Measurements from ENCODE around the gene IRF4. TPM values are rescaled to one million over a fixed set of nuclear protein-coding genes. Genes with fewer than 3 reads are reported as not detected.

The IRF4 gene
- total RNA-seq, 1 donor from 2014 or later, result 6.0 TPM

DNA sequence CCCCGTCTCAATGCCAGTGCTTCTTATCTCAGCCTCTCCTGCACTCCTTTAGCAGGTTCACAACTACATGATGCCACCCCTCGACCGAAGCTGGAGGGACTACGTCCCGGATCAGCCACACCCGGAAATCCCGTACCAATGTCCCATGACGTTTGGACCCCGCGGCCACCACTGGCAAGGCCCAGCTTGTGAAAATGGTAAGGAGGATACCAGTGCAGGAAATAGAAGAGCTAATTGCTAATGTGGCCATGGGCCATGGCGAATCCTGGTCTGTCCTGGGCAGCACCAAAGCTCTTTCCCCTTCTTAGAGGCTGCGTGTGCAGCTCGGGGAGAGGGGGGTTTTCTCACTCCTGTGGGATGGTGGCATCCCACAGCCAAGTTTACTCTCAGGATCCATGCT, 5.5 kb downstream of the IRF4 start:
- H3K36me3 ChIP-seq, result no peaks in the 10 kb centered on the region
- no peaks in the 10 kb centered on the region for H3K9me3 ChIP-seq
- TF ChIP-seq, protein P1, sequence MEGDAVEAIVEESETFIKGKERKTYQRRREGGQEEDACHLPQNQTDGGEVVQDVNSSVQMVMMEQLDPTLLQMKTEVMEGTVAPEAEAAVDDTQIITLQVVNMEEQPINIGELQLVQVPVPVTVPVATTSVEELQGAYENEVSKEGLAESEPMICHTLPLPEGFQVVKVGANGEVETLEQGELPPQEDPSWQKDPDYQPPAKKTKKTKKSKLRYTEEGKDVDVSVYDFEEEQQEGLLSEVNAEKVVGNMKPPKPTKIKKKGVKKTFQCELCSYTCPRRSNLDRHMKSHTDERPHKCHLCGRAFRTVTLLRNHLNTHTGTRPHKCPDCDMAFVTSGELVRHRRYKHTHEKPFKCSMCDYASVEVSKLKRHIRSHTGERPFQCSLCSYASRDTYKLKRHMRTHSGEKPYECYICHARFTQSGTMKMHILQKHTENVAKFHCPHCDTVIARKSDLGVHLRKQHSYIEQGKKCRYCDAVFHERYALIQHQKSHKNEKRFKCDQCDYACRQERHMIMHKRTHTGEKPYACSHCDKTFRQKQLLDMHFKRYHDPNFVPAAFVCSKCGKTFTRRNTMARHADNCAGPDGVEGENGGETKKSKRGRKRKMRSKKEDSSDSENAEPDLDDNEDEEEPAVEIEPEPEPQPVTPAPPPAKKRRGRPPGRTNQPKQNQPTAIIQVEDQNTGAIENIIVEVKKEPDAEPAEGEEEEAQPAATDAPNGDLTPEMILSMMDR (IDR thresholded peaks at IDR 0.05), result no peak
- peaks cover 40% of the 10 kb centered on the region for H3K27me3 ChIP-seq (ENCODE audit: low read depth)
- no peak overlapping the region for H3K4me3 ChIP-seq
- ATAC-seq (no peak), DNase-seq (no peak)
- no peak overlapping the region for H3K27ac ChIP-seq
- intact Hi-C loops (cut with DNase I), result no loop called here
- peaks cover 22% of the 10 kb centered on the region for H3K4me1 ChIP-seq

DNA sequence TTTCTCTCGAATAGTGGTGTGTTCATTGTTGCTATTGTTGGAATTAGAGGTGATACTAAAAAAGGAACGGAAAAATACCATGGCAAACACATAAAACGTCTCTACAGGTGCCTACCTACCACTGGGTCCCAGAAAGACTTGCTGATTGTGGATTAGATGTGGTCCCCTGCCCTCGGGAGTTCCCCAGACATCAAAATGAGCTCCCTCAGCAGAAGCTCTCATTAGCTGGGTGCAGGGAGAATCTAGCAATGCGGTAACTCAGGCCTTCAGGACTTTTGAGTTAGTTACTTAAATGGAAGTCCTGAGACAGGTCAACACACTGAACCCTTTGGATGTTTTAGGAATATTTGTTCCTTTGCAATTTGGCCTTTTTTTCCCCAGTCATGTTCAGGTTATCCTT, 6.1 kb downstream of the IRF4 start:
- Histone ChIP-seq H3K27me3 (ENCODE audit: low read depth) (peaks cover 35% of the 10 kb centered on the region), H3K36me3 (no peaks in the 10 kb centered on the region), H3K4me3 (no peak overlapping the region), H3K27ac (no peak overlapping the region), H3K4me1 (peaks cover 16% of the 10 kb centered on the region), H3K9me3 (no peaks in the 10 kb centered on the region)
- DNase-seq (no peak), ATAC-seq (no peak)
- TF ChIP-seq, protein P1 (IDR thresholded peaks at IDR 0.05), result no peak
- intact Hi-C loops (cut with DNase I), result no loop called here

DNA sequence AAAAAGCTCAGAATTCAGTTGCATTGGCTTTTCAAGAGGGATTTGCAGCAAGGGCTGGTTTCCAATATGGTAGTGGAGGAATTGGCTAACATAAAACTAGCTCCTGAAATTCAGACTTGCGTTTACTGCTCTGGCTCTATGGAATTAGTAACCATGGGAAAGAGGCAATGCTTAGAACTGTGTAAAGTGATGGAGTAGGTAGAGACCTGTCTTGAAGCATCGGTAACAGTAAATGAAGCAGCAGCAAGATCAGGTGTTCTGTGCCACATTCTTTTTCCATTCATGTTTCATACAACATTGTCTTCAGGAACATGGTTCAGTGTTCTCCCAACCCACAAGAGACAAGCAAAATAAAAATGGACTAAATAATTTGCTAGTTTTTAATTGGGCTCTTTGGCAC, 6.5 kb downstream of the IRF4 start:
- peaks cover 30% of the 10 kb centered on the region for H3K27me3 ChIP-seq (ENCODE audit: low read depth)
- DNase-seq (no peak), ATAC-seq (no peak)
- H3K36me3 ChIP-seq, result no peaks in the 10 kb centered on the region
- TF ChIP-seq, protein P1 (IDR thresholded peaks at IDR 0.05), result no peak
- no peak overlapping the region for H3K4me3 ChIP-seq
- H3K9me3 ChIP-seq, result no peaks in the 10 kb centered on the region
- intact Hi-C loops (cut with DNase I), result no loop called here
- H3K27ac ChIP-seq, result no peak overlapping the region
- H3K4me1 ChIP-seq, result peaks cover 12% of the 10 kb centered on the region

DNA sequence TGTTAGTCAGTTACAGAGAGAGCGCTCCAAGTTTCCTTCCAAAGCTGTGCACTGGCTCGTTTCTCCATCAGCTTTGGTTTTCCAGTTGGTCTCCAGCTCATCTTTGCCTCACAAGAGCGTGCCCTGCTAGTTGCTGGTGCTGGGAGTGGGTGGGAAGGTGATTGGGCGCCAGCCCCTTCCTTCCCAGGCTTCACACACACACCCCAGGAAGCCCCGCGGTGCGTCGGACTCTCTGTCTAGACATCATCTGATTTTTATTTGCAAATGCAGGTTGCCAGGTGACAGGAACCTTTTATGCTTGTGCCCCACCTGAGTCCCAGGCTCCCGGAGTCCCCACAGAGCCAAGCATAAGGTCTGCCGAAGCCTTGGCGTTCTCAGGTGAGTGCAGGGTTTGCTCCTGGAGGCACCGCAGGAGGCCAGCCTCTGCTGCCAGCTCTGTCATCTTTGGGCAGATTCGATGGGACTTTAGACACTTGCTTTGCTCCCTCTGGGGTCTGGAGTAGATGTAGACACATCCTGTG, 7.1 kb downstream of the IRF4 start:
- ATAC-seq (no peak), DNase-seq (no peak)
- H3K36me3 ChIP-seq, result no peaks in the 10 kb centered on the region
- no peak overlapping the region for H3K27ac ChIP-seq
- TF ChIP-seq, protein P1 (IDR thresholded peaks at IDR 0.05), result no peak
- intact Hi-C loops (cut with DNase I), result no loop called here
- no peaks in the 10 kb centered on the region for H3K9me3 ChIP-seq
- peaks cover 6% of the 10 kb centered on the region for H3K4me1 ChIP-seq
- H3K27me3 ChIP-seq (ENCODE audit: low read depth), result peaks cover 25% of the 10 kb centered on the region
- no peak overlapping the region for H3K4me3 ChIP-seq

DNA sequence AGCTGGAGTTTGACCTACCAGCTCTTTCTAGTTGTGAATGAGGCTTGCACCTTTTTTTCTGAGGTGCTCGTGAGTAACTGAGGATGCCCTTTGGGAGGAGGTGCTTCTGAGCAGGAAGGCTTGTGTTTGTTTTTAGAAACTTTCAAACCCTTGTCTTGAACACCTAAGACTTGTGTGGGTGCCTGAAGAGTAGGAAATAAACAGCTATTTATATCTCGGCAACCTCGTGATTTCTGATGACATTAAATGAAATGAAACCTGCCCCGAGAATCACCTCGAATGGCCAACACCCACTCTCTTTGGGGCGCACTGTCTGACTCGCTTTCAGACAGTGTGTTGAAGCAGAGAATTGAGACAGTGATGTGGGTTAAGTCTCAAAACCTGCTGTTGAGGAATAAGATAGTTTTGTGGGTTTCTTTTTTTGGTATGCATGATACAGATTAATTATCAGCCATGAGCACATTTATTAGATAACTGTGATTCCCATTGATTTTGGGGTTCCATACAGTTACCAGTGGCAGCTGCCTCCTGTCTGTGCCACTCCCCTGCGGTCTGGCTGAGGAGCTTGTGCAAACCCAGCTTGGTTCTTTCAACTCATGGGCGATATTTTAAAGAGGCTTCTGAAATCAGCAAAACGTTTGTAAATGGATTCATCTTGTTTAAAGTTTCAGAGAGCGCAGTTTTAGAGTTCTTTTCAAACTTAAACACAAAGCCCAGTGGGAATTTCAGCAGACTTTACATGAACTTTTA, 8.4 kb downstream of the IRF4 start:
- intact Hi-C loops (cut with DNase I), result no loop called here
- no peak overlapping the region for H3K27ac ChIP-seq
- H3K36me3 ChIP-seq, result no peaks in the 10 kb centered on the region
- TF ChIP-seq, protein P1 (IDR thresholded peaks at IDR 0.05), result no peak
- H3K4me1 ChIP-seq, result peaks cover 5% of the 10 kb centered on the region
- no peak overlapping the region for H3K4me3 ChIP-seq
- no peak for ATAC-seq
- DNase-seq, result no peak
- H3K9me3 ChIP-seq, result no peaks in the 10 kb centered on the region
- H3K27me3 ChIP-seq (ENCODE audit: low read depth), result peaks cover 11% of the 10 kb centered on the region
